SHP77 (cell line): ENCODE measurements around the gene GALNT6.

ENCODE experiments used
- DNase-seq, 2 experiments: peaks; one replicate each; lab custom pipeline; 2025; lab: John Stamatoyannopoulos, UW

The GALNT6 gene, protein sequence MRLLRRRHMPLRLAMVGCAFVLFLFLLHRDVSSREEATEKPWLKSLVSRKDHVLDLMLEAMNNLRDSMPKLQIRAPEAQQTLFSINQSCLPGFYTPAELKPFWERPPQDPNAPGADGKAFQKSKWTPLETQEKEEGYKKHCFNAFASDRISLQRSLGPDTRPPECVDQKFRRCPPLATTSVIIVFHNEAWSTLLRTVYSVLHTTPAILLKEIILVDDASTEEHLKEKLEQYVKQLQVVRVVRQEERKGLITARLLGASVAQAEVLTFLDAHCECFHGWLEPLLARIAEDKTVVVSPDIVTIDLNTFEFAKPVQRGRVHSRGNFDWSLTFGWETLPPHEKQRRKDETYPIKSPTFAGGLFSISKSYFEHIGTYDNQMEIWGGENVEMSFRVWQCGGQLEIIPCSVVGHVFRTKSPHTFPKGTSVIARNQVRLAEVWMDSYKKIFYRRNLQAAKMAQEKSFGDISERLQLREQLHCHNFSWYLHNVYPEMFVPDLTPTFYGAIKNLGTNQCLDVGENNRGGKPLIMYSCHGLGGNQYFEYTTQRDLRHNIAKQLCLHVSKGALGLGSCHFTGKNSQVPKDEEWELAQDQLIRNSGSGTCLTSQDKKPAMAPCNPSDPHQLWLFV

DNA sequence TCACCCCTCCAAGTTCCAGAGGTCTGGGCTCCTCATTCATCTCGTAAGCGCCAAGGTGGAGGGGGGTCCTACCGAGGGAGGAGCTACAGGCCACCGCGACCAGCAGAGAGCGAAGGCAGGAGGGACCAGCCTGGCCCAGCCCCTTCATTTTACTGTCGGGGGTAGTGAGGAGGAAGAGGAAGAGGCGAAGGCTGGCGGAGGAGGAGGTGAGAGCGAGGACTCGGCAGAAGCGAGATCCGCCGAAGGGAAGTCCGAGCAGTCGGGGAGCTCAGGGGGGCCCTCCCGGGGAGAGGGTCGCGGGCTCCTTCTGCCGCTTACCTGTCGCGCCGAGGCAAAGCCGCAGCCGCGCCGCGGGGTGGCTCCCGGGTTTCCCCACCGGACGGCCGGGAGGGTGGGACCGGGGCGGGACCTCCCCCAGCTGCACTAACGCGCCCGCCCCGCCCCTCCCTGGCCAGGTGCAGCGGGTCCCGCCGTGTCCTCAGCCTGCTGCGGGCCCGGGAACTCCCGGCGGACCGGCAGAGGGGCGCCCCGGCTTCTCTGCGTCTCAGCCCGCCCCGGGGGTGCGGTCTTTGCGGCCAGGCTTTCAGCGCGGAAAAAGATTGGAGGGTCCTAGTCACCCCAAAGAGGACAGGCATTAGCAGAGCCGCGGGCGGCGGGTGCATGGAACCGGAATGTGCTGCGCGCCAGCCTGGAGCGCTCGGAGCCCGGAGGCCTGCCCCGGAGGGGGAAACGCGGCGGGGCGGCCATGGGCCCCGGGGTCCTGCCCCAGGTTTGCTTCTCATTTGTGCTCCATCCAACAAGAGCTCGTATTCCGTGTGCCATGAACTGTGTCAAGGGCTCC is at the start of gene GALNT6:
GALNT6 (minus strand) TSS at position 124 of the 841 bp plus-strand sequence. CDS start 11,625 bp downstream, outside the sequence.
- peak; percentile 19 to 64 for DNase-seq

DNA sequence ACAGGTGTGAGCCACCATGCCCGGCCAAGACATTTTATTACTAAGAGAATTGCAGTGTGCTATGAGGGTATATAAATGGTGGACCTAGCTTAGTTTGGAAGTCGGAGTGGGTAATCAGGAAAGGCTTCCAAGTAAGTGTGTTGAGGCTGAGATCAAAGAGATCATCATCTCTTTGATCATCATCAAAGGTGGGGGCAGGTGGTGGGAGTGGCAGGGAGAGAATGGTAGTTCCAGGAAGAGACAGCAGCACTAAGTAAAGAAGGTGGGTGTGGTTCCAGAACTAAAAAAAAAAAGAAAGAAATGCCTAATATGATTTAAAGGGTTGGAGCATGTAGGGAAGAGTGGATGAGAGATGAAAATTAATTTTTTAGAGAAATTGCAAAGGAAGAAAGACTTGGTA is 48.1 kb upstream of the GALNT6 start:
- no peak for DNase-seq

DNA sequence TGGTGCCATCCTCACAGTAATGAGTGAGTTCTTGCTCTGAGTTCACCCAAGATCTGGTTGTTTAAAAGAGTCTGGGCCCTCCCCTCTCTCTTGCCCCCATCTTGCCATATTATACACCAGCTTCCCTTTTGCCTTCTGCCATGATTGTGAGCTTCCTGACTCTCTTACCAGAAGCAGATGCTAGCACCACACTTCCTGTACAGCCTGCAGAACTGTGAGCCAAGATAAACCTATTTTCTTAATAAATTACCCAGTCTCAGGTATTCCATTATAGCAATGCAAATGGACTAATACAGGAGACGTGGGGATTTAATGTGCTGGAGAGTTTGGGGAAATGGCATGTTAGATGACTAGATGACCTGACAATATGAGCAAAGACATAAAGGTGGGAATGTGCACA is 46.2 kb upstream of the GALNT6 start:
- DNase-seq: no peak

DNA sequence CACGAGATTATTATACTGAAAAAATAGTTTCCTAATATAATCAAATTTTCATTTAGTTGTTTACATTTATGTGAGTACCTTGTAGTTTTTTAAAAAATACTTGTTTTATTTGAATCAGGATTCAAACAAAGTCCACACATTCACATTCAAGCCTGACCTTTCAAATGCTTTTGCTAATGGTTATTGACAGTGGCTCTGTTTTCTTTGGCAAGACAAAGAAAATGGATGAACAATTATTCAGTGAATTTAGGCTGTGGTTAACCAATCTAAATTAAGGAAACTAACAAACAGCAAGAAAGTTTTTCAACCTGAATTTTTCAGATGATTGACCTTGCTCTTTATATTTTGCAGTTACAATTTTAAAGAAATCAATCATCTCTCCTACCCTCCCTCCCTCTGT is 43.1 kb upstream of the GALNT6 start:
- DNase-seq: no peak

DNA sequence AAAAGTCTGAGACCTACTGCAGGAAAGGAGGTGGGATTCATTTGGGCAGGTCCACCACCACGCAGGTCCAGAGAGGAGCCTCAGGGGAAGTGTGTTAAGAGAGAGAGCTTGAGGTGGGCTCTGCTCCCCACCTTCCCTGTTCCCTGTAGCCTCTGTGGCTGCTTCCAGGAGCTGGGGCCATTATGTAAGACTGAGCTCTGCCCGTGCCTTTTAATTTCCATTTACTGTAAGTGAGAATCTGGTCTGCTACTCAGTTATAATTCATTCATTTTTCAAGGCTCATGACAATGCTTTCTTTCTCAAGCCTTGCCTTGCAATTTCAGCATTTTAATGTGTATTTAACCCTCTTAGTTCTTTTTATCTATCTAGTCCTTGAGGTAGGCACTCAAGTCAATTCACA is 41.7 kb upstream of the GALNT6 start:
- DNase-seq: no peak

DNA sequence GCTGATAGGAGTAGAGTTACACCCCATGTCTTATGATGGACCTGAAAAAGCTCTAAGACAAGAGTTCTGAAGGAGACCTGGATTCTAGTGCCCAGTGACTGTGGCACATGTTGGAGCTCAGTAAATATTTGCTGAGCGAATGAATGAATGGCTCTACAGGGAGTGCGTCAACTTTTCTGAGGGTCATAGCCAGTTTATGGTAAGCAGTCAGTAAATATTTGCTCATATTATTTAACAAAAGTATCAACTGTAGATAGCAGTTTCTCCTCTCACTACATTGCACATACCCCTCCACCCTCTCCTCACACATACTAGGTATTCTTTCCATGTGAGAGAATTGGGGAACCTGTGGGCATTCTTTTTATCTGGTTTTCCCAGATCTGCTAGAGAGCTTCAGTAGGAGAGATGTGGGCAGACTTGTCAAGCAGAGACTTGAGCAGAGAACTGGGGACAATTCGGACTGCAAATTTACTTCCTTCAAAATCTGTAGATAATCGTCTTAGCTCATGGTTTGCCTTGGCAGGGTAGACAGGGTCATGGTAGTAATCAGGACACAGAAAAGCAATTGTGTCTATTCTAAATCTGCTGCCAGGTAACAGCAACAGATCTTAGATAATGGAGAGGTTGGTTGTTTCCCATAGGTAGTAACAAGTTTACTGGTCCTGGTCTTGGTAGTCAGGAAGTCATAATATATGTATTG is 39.1 kb upstream of the GALNT6 start:
- DNase-seq: peak; percentile 35 to 49

DNA sequence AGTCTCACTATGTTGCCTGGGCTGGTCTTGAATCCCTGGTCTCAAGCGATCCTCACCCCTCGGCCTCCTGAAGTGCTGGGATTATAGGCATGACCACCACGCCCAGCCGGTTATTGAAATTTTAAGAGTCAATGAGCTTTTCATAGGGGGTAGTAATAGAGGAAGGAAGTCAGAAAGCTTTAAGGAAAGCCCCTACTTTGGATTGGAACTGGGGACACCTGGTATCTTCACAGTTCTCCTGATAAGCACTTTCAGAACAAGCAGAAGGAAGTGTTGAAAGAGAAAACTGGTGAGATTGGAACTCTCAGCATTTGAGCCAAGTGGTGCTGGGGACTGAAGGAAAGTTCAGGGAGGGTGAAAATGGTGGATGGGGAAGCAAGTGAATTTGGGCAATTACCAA is 38.5 kb upstream of the GALNT6 start:
- DNase-seq: no peak

DNA sequence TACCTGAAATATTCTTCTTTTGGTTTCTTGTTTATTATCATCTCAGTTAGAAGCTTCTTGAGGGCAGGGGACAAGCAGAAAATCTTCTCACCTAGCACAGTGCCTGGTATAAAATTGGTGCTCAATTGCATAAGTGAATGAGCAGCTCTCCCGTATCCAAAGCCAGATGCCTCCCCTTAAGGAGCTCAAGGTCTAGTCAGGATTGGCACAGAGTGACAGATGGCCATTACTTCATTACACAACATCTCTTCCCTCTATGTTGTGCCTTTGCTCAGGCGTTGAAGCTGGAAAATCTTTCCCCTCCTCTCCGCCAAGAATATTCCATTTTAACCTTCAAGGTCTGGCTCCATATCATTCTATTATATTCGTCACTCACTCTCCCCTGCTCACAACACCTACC is 37.0 kb upstream of the GALNT6 start:
- no peak for DNase-seq

DNA sequence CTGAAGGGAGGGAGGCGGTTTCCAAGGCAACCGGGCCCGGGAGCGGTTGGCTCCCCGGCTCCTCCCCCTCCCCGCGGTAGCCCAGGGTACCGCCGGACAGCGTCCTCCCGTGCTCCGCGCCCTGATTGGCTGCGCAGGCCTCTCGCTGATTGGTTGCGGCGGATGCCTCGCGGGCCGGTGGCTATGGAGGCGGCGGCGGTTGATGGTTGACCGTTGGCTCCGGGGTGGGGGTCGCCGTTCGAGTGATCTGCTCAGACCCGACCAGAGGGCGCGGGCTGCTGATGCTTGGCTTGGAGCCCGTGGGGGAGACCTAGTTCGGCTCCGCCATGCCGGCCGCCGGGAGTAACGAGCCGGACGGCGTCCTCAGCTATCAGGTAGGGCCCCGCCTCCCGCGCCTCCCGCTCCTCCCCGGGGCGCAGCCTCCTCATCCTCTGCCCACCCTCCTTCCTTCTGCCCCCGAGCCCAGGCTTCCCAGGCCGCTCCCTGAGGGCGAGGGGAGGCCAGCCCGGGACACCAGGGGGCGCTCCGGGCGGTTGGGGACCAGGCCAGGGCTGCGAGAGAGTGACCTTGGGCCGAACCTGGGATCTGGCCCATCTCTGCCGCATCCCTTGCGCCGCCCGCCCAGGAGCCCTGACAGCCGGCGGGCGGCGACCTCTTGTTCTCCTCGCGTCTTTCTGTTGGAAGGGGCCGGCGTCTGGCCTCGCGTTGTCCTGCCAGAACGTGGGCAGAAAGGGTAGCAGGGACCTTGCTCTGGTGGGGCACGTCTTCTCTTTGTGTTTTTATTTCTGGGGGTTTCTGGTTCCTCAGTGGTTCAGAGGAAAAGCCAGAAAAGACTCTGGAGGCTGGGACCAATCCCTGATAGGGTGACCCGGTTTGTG is 33.7 kb upstream of the GALNT6 start, which contains the start of gene SLC4A8:
SLC4A8 (plus strand) TSS at position 170 of the 878 bp plus-strand sequence; CDS start at position 327, 157 bp downstream.
- DNase-seq: peak; percentile 91 to 97

DNA sequence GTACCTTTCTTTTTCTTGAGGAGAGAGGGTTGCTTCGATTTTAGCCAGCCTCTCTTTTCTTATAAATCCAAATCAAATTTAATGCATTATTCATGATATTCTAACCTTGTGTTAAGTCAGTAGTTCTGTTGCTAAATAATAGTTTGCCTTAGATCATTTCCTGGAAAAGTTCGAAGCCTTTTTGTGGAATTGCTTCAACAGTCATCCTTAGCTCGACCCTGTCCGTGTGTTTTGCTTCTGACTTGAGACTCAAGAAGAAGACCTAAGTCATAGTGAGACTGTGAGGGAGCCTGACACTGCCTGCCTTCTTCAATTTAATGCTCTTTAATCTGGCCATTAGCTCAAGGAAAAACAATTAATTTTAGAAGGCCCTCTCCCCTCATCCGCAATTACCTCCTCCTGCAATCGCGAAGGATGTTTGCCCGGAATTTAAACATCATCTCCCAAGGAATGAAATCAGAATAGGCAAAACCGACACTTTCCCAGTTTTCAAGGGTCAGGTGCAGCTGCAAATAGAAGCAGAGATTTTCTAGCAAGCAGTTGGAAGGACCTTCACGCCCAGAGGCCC is 33.0 kb upstream of the GALNT6 start:
- no peak for DNase-seq

DNA sequence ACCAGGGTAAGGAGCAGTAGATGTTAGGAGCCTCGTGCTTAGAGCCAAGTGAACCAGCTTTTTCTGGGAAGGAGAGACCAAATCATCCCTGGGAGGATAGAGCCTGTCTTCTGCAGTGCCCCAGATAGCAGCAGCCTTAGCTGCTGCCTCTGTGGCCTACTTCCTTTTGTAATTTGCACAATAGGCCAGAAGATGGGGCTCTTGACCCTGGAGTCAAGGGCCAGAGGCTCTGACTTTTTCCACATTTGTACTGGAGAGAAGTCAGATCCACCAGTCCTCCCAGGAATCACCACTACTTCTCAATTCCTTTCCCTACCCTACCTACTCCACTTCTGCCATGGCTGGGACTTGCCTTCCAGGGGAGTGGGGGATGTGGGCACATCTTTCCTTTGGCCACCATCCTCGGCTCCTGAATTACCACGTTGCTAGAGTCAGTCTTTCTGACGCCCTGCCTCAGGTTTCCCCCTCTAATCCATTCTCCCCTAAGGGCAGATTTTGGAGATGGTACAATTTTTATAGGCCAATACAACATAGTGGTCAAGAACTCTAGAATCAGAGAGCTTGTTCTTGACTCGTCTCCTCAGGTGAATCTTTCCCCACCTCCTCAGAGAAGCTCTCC is 30.2 kb upstream of the GALNT6 start:
- peak; percentile 66 to 81 for DNase-seq

DNA sequence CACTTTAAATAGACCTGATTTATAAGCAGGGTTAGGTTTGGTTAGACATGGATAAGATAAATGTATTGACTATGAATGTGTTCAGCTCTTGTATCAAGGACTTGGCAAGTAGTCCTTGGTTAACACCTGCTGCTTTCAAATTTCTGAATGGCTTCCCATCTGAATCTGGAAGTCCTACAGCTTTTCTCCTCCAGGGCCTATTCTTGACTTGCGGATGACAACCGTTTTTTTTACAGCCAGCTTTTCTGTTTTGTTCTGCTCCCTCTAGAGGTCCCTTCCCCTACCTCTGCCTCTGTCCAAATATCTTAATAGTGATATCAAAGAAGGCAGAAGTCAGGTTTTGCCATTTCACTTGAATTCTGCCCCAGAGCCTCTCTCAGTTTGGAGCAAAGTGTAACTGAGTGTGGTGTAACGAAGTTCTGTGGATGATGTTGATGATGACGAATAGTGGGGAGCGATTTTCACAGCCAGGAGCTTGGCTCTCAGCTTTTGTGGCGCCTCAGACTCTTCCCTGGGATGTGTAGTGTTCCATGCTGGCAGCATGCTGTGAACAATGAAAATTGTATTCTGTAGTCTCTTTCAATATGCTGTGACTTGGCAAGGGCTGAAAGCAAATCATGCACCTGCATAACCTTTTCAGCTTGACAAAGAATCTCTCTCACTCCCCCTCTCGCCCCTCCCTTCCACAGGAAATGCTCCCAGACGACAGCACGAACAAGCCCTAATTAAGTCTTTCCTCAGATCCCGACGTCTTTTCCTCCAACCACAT is 28.4 kb upstream of the GALNT6 start:
- peak; percentile 22 to 43 for DNase-seq

DNA sequence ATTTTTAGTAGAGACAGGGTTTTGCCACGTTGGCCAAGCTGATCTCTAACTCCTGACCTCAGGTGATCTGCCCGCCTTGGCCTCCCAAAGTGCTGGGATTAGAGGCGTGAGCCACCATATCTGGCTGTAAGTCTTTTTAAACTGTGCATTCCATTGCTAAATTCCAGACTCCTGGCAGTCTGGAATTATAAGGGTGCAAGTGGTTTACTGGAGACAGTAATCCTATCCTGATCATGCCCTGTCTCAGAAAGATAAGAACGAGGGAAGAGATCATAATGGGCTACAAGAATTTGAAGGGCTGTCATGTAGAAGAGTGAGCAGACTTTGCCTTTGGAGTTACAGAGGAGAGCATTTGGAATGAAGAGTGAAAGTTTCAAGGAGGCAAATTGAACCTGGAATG is 26.6 kb upstream of the GALNT6 start:
- DNase-seq: no peak

DNA sequence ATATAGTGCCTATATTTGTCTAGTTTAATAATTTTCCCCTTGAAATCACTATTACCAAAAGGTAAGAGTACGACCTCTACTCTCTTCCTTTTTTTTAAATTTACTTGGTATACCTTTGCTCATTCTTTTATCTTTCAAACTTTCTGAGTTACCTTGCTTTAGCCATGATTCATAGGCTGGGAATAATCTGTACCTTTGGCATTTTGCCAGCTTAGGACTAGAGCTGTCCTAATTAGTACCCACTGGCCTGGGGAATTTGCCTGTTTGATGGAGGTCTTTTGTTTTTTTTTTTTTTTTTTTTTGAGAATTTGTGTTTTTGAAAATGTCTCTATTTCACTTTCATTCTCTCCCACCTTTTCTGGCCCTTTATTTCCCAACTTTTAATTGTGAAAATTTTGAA is 24.7 kb upstream of the GALNT6 start:
- no peak for DNase-seq

DNA sequence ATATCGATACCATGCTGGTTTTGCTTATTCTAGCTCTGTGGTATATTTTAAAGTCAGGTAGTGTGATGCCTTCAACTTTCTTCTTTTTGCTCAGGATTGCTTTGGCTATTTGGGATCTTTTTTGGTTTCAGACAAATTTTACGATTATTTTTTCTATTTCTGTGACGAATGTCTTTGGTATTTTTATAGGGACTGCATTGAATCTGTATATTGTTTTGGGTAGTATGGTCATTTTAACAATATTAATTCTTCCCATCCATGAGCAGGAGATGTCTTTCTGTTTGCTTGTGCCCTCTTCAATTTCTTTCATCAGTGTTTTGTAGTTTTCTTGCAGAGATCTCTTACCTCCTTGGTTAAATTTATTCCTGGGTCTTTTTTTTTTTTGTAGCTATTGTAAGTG is 22.6 kb upstream of the GALNT6 start:
- DNase-seq: no peak

DNA sequence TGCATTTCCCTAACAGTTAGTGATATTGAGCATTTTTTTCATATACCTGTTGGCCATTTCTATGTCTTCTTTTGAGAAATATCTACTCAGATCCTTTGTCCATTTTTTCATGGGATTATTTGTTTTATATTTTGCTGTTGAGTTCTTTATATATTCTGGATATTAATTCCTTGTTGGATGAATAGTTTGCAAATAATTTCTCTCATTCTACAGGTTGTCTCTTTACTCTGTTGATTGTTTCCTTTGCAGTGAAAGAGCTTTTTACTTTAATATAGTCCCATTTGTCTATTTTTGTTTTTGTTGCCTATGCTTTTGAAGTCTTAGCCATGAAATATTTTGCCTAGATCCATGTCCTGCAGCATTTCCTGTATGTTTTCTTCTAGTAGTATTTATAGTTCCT is 21.9 kb upstream of the GALNT6 start:
- no peak for DNase-seq

DNA sequence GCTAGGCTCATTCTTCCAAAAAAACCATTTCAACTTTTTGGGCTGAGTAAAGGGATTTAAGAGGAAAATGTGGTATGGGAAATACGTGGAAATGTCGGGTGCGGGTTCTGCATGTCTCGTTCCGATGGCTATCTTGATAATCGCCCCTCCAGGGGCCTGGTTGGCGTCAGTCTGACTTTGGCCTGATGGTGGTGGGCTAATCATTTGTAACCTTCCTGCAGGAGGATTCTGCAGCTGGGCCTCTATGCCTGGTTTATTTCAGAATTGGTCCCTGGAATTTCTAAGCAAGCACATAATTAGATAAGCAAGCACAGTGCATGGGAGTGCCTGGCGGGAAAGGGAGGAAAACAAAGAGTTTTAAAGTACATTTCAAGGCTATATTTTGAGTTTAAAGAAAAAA is 18.6 kb upstream of the GALNT6 start:
- no peak for DNase-seq

DNA sequence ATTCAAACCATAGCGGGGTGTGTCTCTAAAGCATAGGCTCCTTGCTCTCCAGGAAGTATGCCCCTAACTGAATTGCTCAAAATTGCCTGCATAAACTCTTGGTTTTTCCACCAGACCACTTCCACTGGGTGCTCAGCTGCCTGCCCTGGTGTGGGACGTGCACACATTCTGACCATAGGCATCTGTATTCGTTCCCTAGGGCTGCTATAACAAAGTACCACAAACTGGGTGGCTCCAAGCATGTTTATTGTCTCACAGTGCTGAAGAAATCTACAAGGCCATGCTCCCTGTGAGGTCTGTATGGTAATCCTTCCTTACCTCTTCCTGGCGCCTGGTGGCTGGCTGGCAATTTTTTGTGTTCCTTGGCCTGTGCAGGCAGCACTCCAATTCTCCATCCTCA is 16.4 kb upstream of the GALNT6 start:
- no peak for DNase-seq

DNA sequence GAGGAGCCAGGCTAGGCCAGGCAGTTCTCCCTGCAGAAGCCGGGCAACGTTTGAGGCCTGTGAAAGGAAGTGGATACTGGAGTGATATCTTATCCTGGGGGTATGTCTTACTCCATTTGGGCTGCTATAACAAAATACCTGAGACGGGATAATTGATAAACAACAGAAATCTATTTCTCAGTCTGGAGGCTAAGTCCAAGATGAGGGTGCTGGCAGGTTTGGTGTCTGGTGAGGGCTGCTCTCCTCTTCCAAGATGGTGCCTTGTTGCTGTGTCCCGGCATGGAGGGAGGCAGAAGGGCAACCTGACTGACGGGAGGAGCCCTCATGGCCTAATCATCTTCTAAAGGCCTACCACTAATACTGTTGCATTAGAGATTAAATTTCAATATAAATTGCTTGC is 15.7 kb upstream of the GALNT6 start:
- no peak for DNase-seq
